Measurements from ENCODE around the gene TMEM134.

TMEM134 gene

DNA sequence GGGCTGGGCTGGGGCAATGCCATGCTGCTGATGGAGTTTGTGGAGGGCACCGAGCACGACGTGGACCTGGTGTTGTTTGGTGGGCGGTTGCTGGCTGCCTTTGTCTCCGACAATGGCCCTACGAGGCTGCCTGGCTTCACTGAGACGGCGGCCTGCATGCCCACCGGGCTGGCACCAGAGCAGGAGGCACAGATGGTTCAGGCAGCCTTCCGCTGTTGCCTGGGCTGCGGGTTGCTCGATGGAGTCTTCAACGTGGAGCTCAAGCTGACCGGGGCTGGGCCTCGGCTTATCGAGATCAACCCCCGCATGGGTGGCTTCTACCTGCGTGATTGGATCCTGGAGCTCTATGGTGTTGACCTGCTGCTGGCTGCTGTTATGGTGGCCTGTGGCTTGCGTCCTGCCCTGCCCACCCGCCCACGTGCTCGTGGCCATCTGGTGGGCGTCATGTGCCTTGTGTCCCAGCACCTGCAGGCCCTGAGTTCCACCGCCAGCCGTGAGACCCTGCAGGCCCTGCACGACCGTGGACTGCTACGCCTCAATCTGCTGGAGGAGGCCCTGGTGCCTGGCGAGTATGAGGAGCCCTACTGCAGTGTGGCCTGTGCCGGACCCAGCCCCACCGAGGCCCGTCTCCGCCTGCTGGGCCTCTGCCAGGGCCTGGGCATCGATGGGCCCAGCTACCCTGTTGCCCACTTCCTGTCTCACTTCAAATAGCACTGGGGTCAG is 45.0 kb downstream of the TMEM134 start:
- Histone ChIP-seq H3K4me1 (ENCODE audit: control insufficient read depth in 1 of 2, insufficient read depth in 1 of 2, low read depth in 1 of 2, low read length in 1 of 2) (peaks cover 31 to 38% of the 10 kb centered on the region in 2 experiments), H3K36me3 (no peaks in the 10 kb centered on the region), H3K9me3 (no peaks in the 10 kb centered on the region), H3K27ac (no peak overlapping the region), H3K27me3 (peaks cover 12% of the 10 kb centered on the region), H3K4me3 (ENCODE audit: low read depth in 1 of 2, low read length in 1 of 2) (no peak overlapping the region)
- TF ChIP-seq, protein P1, sequence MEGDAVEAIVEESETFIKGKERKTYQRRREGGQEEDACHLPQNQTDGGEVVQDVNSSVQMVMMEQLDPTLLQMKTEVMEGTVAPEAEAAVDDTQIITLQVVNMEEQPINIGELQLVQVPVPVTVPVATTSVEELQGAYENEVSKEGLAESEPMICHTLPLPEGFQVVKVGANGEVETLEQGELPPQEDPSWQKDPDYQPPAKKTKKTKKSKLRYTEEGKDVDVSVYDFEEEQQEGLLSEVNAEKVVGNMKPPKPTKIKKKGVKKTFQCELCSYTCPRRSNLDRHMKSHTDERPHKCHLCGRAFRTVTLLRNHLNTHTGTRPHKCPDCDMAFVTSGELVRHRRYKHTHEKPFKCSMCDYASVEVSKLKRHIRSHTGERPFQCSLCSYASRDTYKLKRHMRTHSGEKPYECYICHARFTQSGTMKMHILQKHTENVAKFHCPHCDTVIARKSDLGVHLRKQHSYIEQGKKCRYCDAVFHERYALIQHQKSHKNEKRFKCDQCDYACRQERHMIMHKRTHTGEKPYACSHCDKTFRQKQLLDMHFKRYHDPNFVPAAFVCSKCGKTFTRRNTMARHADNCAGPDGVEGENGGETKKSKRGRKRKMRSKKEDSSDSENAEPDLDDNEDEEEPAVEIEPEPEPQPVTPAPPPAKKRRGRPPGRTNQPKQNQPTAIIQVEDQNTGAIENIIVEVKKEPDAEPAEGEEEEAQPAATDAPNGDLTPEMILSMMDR (IDR thresholded peaks at IDR 0.05), result no peak

DNA sequence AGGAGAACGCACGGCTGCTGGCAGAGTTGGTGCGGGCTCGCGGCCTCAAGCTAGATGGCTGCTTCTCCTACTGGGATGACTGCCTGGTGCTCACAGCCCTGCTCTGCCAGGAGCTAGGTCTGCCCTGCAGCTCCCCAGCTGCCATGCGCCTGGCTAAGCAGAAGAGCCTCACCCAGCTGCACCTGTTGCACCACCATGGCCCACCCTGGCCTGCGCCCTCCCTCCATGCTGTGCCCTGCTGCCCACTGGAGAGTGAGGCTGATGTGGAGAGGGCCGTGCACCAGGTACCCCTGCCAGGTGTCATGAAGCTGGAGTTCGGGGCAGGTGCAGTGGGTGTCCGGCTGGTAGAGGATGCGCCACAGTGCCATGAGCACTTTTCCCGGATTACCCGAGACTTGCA is 45.6 kb downstream of the TMEM134 start:
- TF ChIP-seq, protein P1 (IDR thresholded peaks at IDR 0.05), result no peak
- Histone ChIP-seq H3K4me3 (ENCODE audit: low read depth in 1 of 2, low read length in 1 of 2) (no peak overlapping the region), H3K36me3 (no peaks in the 10 kb centered on the region), H3K4me1 (ENCODE audit: control insufficient read depth in 1 of 2, insufficient read depth in 1 of 2, low read depth in 1 of 2, low read length in 1 of 2) (peaks cover 31 to 40% of the 10 kb centered on the region in 2 experiments), H3K27ac (no peak overlapping the region), H3K27me3 (peaks cover 17% of the 10 kb centered on the region), H3K9me3 (no peaks in the 10 kb centered on the region)

DNA sequence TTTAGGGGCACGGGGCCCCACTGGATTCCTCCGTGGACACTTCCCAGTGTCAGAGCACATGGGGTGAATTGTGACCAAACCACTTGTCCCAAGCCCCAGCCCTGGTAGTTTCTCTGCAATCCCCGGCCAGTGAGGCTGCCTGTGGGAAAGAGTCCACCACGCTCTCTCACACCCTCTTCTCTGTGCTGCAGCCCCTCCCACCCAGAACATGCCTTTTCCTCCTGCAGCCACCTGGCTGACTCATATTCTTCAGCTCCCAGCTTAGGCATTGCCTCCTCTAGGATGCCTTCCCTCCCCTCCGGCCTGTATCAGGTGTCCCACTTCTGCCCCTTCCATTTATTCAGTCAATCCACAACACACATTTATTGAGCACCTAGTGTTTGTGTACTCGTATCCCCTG is 46.2 kb downstream of the TMEM134 start:
- TF ChIP-seq, protein P1 (IDR thresholded peaks at IDR 0.05), result no peak

DNA sequence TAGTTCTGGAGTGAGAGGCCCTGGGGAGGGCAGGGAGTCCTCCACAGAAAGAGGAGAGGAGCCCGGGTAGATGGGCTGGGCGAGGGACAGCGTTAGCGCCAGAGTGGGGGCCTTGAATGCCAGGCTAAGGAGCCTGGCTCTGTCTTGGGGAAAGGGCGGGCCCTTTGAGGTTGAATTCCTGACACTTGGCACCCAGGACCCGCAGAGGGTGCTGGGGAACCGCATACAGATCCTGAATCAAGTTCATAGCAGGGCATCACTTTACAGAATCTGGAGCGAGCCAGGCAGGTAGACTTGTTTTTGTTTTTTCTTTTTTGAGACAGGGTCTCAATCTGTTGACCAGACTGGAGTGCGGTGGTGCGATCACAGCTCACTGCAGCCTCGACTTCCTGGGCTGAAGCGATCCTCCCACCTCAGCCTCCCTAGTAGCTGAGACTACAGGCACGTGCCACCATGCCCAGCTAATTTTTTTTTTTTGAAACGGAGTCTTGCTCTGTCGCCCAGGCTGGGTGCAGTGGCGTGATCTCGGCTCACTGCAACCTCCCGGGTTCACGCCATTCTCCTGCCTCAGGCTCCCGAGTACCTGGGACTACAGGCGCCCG is 47.5 kb downstream of the TMEM134 start:
- H3K36me3 ChIP-seq, result no peaks in the 10 kb centered on the region
- TF ChIP-seq, protein P1 (IDR thresholded peaks at IDR 0.05), result no peak
- H3K9me3 ChIP-seq, result no peaks in the 10 kb centered on the region
- peaks cover 24 to 37% of the 10 kb centered on the region in 2 experiments for H3K4me1 ChIP-seq (ENCODE audit: control insufficient read depth in 1 of 2, insufficient read depth in 1 of 2, low read depth in 1 of 2, low read length in 1 of 2)
- H3K27ac ChIP-seq, result peak overlapping the region; percentile 82
- H3K4me3 ChIP-seq (ENCODE audit: low read depth in 1 of 2, low read length in 1 of 2), result peak overlapping the region; percentile 64 to 83
- H3K27me3 ChIP-seq, result peaks cover 36% of the 10 kb centered on the region

More for the DNA sequence above, 46.2 kb downstream of the TMEM134 start:
- H3K4me3 ChIP-seq (ENCODE audit: low read depth in 1 of 2, low read length in 1 of 2), result no peak overlapping the region
- H3K9me3 ChIP-seq, result no peaks in the 10 kb centered on the region
- H3K27ac ChIP-seq, result no peak overlapping the region
- H3K4me1 ChIP-seq (ENCODE audit: control insufficient read depth in 1 of 2, insufficient read depth in 1 of 2, low read depth in 1 of 2, low read length in 1 of 2), result peaks cover 29 to 41% of the 10 kb centered on the region in 2 experiments
- no peaks in the 10 kb centered on the region for H3K36me3 ChIP-seq
- peaks cover 23% of the 10 kb centered on the region for H3K27me3 ChIP-seq

DNA sequence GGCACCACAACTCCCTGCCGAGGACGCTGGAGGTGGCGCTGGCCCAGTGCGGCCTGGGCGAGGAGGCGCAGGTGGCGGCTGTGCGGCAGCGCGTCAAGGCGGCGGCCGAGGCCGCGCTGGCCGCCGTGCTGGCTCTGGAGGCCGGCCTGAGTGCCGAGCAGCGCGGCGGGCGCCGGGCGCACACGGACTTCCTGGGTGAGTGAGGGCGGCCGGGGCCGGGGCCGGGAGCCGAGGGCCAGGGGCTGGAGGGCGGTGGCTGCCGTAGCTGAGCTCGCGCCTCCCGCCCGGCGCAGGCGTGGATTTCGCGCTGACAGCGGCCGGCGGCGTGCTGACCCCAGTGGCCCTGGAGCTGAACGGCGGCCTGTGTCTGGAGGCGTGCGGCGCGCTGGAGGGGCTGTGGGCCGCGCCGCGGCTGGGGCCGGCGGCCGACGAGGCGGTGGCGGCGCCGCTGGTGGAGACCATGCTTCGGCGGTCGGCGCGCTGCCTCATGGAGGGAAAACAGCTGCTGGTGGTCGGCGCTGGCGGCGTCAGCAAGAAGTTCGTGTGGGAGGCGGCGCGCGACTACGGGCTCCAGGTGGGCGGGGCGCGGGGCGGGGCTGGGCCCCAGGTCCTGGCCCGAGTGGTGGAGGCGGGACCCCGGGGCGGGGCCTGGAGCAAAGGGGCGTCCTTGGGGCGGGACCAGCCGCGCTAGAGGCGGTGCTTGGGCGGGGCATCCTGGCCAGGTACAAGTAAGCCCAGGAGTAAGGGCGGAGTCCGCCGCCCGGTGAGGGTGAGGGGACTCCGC is 48.2 kb downstream of the TMEM134 start:
- Histone ChIP-seq H3K27me3 (peaks cover 43% of the 10 kb centered on the region), H3K36me3 (no peaks in the 10 kb centered on the region), H3K4me1 (ENCODE audit: control insufficient read depth in 1 of 2, insufficient read depth in 1 of 2, low read depth in 1 of 2, low read length in 1 of 2) (peaks cover 24 to 38% of the 10 kb centered on the region in 2 experiments), H3K27ac (peak overlapping the region; percentile 82), H3K4me3 (ENCODE audit: low read depth in 1 of 2, low read length in 1 of 2) (peak overlapping the region; percentile 64 to 83), H3K9me3 (no peaks in the 10 kb centered on the region)
- TF ChIP-seq, protein P1 (IDR thresholded peaks at IDR 0.05), result peak; percentile 67

Data from neutrophil (primary cell).